Pericardium fibroblast (primary cell): ENCODE measurements around the gene DPRX. TPM values are rescaled to one million over a fixed set of nuclear protein-coding genes. Genes with fewer than 3 reads are reported as not detected.

Source experiments
- total RNA-seq: library from RNA; depleted of rRNA; stranded (reverse); fragments of >200 nt; gene quantifications from 2 replicates; pipeline ENCODE4 v1.2.3, GENCODE V29; 2015

The DPRX gene
- not detected in 2 replicates for total RNA-seq

GRCh38 chr19:53631949-53632407 lies at the start of gene DPRX:
DPRX (plus strand) TSS chr19:53631999; CDS start chr19:53632107, 108 bp downstream.

Other genes starting within 250 kb of the DPRX start
- 5.5 and 6.8 TPM in 2 replicates for gene ZNF765, start 236.8 kb upstream of the DPRX start, total RNA-seq
- 4.0 and 8.2 TPM in 2 replicates for gene ZNF761, start 200.0 kb upstream of the DPRX start, total RNA-seq
- gene ZNF813, start 164.3 kb upstream of the DPRX start, total RNA-seq = 1.4 and 1.8 TPM in 2 replicates
- gene ZNF331, start 93.9 kb upstream of the DPRX start, total RNA-seq = 6.5 and 6.8 TPM in 2 replicates
- 0.77 TPM in 1 of 2 replicates, not detected in the other for gene NLRP12, start 192.3 kb downstream of the DPRX start, total RNA-seq
- 40.5 and 133 TPM in 2 replicates for gene MYADM, start 235.9 kb downstream of the DPRX start, total RNA-seq